CD1c-positive myeloid dendritic cell (primary cell): ENCODE results near the gene SCGN.

Experiments used
- DNase-seq: peaks from one replicate; pipeline ENCODE4 v3.0.0-alpha.2; 2016; ENCODE audit errors: extremely low spot score

The SCGN gene

DNA sequence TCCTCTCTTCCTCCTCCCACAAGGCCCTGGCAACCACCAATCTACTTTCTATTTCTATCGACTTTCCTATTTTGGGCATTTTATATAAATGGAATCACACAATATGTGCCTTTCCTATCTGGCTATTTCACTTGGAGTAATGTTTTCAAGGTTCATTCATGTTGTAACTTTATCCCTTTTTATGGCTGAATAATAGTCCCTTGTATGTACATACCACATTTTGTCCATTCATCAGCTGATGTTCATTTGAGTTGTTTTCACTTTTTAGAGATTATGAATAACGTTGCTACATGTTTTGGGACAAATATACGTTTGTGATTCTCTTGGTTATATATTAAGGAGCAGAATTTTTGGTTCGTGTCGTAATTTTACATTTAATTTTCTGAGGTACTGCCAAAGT lies 33.9 kb downstream of the SCGN start:
- DNase-seq, result no peak

DNA sequence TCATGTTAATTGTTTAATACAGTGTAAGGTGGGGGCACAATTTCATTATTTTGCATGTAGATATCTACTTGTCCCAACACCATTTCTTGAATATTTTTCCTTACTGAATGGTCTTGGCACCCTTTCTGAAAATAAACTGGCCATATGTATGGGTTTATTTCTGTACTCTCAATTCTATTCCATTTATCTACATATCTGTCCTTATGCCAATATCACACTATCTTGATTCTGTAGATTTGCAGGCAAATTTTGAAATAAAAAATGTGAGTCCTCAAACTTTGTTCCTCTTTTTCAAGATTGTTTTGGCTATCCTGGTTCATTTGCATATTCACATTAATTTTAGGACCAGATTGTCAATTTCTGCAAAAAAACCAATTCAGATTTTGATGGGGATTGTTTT lies 34.8 kb downstream of the SCGN start:
- DNase-seq, result no peak

- DNase-seq, result no peak
Measured at GRCh38 chr6:25689966-25690365, 38.0 kb downstream of the SCGN start.

DNA sequence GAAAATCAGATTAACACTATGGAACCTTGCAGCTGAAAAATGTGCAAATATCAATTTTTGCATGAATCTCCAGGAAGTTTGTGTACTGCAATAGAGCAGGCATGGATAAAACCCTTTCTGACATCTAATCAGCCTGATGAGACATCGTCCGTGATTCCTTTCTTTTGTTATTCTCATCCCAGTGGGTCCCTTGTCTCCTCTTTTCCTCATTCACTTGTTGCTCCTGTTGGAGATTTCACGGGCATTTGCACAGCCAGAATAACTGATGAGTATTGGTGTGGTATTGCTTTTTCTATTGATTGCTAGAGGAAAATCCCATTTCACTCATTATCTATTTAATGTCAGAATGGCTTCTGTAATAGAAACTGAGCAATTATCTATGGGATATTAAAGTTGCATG lies 39.9 kb downstream of the SCGN start:
- no peak for DNase-seq

GRCh38 chr6:25692472-25692871 lies 40.5 kb downstream of the SCGN start:
- DNase-seq, result no peak

GRCh38 chr6:25694366-25694765 lies 42.4 kb downstream of the SCGN start:
- DNase-seq, result no peak

GRCh38 chr6:25695671-25696070 lies 43.7 kb downstream of the SCGN start:
- DNase-seq, result no peak

DNA sequence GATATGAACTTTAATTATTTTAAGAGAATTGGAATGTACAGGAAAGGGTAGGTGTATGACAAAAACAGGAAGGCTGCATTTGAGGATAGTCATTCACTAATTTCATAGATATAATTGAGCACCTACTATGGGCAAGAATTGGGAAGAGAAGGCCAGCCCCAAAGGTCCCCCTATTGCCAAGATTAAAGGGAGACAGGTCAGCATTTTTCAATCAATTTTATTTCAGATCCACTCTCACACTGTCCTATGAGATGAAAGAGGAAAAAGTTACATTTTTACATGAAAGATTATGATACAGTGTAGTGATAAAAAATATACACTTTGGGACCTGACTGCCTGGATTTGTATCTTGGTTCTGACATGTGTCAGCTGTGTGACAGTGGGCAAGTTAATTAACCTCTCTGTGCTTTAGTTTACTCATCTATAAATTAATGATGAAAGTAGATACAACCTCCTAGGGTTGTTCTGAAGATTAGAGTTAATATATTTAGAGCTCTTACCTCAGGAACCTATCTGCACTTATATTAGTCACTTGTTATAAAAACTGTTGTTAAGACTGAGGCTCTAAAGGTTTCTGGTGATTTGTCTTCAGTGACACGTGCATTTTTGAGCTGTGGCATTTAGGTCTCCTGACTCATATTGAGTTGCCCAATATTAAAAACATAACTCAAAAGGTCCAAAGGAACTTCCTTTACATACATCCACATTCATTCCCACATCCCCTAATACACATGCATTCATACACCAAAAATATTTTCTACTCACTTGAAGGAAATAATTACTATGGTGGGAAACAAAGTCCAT lies 45.7 kb downstream of the SCGN start:
- DNase-seq, result peak; percentile 66

GRCh38 chr6:25698631-25699030 lies 46.6 kb downstream of the SCGN start:
- no peak for DNase-seq

DNA sequence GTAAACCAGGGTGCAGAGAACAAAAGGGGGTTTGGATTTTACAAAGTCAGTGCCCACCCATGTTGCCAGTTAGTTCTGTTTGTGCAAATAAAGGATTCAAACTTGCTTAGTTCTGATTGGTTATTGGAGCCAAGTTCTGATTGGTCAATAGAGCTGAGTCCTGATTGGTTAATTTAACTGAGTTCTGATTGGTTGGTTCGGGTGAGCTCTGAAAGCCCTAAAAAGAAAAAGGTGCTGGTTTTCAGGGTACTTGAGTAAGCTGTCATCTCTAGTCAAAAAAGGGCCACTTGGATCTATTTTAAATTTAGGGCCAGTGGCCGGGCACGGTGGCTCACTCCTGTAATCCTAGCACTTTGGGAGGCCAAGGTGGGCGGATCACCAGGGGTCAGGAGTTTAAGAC lies 47.6 kb downstream of the SCGN start:
- no peak for DNase-seq

- no peak for DNase-seq
Measured at GRCh38 chr6:25700761-25701160, 48.7 kb downstream of the SCGN start.

DNA sequence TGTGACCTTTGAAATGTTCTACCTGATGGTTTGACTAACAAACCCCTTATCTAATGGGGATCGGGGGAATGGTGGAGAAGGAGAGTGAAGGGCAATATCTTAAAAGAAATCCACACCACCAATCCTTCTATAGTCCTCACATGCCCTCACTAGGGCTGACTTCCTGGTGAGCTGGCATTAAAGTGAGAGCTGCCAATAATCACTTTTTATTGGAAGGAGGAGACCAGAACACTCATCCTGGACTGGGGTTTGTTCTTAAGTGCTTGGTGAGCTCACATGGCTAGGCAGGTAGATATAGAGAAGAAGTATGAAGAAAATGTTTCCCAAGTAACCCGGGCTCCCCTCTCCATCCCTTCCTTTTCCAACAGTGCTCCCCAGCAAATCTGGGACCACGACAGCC lies 49.8 kb downstream of the SCGN start:
- no peak for DNase-seq

- DNase-seq, result no peak
Measured at GRCh38 chr6:25703005-25703404, 51.0 kb downstream of the SCGN start.

- no peak for DNase-seq
Measured at GRCh38 chr6:25704001-25704400, 52.0 kb downstream of the SCGN start.

- DNase-seq, result no peak
Measured at GRCh38 chr6:25706314-25707014, 54.4 kb downstream of the SCGN start.

- DNase-seq, result no peak
Measured at GRCh38 chr6:25709761-25710160, 57.7 kb downstream of the SCGN start.

GRCh38 chr6:25710287-25710686 lies 58.3 kb downstream of the SCGN start:
- no peak for DNase-seq

- no peak for DNase-seq
Measured at GRCh38 chr6:25713824-25714223, 61.8 kb downstream of the SCGN start.

GRCh38 chr6:25714765-25715164 lies 62.8 kb downstream of the SCGN start:
- DNase-seq, result no peak

- DNase-seq, result no peak
Measured at GRCh38 chr6:25715794-25716193, 63.8 kb downstream of the SCGN start.

GRCh38 chr6:25717866-25718740 lies 66.1 kb downstream of the SCGN start:
- DNase-seq, result peak; percentile 41

DNA sequence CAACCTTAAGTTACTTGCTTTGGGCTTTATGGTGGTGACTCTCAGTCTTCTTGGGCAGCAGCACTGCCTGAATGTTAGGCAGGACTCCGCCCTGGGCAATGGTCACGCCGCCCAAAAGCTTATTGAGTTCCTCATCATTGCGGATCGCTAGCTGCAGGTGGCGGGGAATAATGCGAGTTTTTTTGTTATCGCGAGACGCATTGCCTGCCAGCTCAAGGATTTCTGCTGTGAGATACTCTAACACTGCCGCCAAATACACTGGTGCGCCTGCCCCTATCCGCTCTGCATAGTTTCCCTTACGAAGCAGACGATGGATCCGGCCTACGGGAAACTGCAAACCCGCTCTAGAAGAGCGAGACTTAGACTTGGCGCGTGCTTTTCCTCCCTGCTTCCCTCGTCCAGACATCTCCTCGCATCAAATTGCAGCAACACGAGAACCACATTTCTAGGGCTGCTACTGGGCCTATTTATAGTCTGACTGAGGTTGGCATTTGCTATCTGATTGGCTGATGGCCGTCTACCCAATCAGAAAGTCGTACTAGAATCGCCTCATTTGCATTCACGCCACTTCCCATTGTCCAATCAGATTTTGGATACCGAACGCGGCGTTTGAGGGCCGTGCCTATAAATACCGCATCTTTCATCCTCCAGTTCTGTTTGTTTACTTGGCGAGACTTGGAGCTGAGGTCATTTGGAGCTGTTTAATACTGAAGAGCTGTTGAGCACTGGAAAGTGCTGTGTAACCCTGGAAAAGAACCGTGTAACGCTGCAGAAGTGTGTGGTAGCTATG lies 74.3 kb downstream of the SCGN start:
- DNase-seq, result no peak
